ENCODE data around the gene HOXD10.

- TF ChIP-seq CTCF (conservative IDR thresholded peaks at IDR 0.05) (no peak), ZFX (IDR thresholded peaks at IDR 0.05) (no peak)
Observed at GRCh38 chr2:176082824-176083751, 33.5 kb upstream of the HOXD10 start.
